Suprapubic skin (tissue), 4 donors: ENCODE measurements around the gene HDAC1.

Source experiments
- CTCF ChIP-seq, 2 donors: fragments of 200-600 bp in 1 of 2; fragments of 450-650 bp in 1 of 2; sonication (generic) in 1 of 2; IDR thresholded peaks; one replicate each; pipeline ENCODE4 v1.5.1; 2016 to 2019; ENCODE audit warnings: antibody characterized with exemption in 2 of 2, mild to moderate bottlenecking in 1 of 2, moderate library complexity in 1 of 2
- POLR2A ChIP-seq, 2 donors: fragments of 450-650 bp; IDR thresholded peaks; one replicate each; pipeline ENCODE4 v1.6.1; 2017; ENCODE audit warnings: antibody characterized with exemption in 2 of 2, mild to moderate bottlenecking in 2 of 2, moderate library complexity in 2 of 2
- POLR2AphosphoS5 ChIP-seq, 3 donors: sonication (generic); formaldehyde crosslinking; IDR thresholded peaks; one replicate each; pipeline ENCODE4 v1.6.1; 2017; ENCODE audit warnings: antibody characterized with exemption in 3 of 3

DNA sequence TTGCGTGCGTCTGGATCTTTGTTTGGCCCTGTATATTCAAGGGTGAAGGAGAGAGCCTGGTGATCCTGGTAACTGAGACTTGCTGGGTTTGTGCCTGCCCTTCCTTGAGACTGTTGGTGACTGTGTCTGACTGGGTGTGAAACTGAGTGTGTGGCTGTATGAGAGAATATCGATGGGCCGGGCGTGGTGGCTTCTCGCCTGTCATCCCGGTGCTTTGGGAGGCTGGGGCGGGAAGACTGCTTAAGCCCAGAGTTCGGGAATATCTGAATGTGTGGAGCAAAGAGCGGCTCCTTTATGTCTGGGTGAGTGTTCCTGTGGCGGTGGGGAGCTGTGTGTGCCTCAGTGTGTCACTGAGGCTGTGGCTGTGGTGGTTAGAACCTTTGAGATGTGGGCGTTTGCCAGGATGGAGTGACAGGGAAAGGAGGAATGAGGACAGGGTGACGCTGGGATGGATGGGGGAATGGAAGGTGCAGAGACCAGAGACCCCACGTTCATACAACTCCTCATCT lies 46.8 kb downstream of the HDAC1 start:
- TF ChIP-seq CTCF (IDR thresholded peaks at IDR 0.05) (no peak), POLR2A (IDR thresholded peaks at IDR 0.05) (no peak), POLR2AphosphoS5 (IDR thresholded peaks at IDR 0.05) (no peak)
